Raji (cell line): ENCODE measurements around the gene FGF18.

Experiments used
- POLR2A ChIP-seq: IDR thresholded peaks from 2 replicates; pipeline ENCODE4 v1.6.1; 2011; ENCODE audit warnings: low read depth, low read length, control low read depth; ENCODE audit not compliant: insufficient read depth

FGF18 gene

DNA sequence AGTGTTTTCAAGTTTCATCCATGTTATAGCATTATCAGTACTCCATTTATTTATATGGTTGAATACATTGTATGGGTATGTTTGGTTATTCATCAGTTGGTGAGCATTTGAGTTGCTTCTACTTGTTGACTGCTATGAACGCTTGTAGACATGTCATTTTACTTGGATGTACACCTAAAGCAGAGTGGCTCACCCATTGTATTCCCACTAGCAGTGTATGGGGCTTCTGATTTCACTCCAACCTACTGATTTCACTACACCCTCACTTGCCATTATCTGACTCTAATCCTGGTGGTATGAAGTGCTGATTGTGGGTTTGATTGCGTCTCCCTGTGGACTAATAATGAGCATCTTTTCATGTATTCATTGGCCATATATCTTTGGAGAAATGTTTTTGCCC, 22.3 kb upstream of the FGF18 start:
- TF ChIP-seq POLR2A, result no peak

DNA sequence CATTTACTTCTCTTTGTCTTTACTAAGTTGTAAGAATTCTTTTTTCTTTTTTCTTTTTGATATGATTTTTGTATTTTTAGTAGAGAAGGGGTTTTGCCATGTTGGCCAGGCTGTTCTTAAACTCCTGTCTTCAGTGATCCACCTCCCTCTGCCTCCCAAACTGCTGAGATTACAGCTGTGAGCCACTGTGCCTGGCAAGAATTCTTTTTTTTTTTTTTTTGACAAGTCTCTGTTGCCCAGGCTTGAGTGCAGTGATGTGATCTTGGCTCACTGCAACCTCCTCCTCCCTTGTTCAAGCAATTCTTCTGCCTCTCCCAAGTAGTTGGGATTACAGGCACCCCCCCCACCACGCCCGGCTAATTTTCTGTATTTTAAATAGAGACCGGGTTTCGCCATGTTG, 21.8 kb upstream of the FGF18 start:
- TF ChIP-seq POLR2A, result no peak

DNA sequence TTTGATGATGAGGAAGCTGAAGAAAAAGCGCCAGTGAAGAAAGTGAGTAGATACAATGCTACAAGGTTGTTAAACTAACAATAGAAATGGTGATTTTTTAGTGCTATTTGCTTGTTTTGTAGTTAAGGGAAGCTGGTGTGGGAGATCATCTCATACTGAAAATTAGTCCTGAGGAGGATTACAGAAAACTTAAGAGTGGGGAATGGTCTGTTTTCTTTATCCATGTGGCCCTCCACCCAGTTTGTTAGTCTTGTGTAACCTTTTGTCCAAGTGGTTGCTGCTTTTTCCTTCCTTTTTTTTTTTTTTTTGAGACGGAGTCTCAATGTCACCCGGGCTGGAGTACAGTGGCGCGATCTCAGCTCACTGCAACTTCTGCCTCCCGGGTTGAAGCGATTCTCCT, 19.3 kb upstream of the FGF18 start:
- no peak for TF ChIP-seq POLR2A

DNA sequence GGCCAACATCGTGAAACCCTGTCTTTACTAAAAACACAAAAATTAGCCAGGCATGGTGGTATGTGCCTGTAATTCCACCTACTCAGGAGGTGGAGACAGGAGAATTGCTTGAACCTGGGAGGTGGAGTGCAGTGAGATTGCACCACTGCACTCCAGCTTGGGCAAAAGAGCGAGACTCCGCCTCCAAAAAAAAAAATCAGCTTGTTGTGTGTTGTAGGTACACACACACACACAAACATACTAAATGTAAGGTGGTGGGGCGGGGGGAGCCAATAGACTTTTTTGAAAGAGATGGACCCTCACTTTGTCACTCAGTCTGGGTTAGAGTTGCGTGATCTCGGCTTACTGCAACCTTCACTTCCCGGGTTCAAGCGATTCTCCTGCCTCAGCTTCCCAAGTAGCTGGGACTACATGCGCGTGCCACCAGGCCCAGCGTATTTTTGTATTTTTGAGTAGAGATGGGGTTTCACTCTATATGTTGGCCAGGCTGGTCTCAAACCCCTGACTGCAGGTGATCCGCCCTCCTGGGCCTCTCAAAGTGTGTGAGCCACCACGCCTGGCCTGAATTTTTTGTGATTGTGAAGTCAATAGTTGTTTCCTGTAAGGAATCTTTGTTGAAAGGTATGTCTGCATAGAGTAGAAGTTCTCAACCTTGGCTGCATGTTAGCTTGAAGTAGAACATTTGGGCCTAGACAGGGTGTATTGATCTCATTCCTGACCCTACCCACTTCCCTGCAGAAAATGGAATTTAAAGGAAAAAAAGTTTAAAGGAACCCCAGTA, 18.1 kb upstream of the FGF18 start:
- TF ChIP-seq POLR2A, result no peak

DNA sequence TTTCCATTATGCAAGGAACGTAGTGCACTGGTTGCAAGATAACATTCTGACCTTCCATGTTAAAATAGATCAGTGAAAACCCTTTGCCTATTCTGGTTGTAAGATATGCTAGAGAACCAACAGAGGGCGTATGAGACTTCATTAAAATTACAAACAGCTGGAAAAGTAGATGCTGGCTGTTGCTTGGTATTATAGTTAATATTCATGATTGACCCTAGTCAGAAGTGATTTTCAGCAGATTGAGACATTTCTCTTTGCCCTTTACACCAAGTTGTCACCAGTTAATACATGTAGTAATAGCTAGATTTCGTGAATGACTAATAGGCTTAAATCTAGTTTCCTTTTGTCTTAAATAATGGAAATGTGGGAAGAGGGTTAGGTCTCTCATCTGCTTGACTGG, 13.8 kb upstream of the FGF18 start:
- TF ChIP-seq POLR2A, result no peak

DNA sequence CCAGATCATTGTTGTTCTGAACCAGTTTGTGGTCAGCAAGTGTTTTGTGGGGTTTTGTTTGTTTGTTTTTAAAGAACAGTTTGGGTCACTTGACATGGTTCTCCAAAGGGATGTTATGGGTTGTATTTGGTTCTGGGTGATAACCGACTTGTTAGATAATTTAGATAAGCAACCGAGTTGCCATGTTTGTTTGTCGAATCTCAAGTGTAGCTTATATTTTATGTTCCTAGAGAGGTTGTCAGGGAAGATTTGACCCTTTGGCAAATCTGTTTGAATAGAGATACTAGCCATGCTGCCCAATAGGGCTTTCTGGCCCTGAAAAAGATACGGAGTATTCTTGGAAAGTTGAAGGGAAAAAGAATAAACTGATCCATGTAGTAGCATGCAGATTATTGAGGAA, 12.2 kb upstream of the FGF18 start:
- no peak for TF ChIP-seq POLR2A

DNA sequence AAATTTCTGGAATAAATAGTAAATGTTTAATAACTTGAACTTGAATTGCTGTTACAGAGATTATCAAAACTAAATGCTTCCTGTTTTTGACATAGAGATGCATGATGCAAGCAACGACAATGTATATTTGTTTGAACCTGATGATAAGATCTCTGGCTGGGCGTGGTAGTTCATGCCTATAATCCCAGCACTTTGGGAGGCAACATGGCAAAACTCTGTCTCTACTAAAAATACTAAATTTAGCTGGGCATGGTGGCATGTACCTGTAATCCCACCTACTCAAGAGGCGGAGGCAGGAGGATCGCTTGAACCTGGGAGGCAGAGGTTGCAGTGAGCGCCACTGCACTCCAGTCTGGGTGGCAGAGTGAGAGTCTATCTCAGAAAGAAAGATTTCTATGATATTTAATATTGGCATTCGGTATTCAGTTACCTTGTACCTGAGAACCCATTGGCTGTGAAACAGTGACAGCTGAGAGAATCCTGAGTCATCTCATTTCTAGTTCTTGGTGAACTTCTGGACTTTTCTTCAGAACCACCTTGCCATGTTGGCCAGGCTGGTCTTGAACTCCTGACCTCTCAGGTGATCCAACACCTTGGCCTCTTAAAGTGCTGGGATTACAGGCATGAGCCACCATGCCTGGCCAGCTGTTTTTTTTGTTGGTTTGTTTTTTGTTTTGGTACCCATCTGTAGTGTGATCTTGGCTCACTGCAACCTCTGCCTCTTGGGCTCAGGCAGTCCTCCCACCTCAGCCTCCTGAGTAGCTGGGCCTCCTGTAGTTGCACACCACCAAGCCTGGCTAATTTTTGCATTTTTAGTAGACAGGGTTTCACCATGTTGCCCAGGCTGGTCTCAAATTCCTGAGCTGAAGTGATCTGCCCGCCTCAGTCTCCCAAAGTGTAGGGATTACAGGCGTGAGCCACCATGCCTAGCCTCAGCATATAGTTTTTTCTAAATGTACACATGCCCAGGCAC, 10.0 kb upstream of the FGF18 start:
- TF ChIP-seq POLR2A, result no peak

DNA sequence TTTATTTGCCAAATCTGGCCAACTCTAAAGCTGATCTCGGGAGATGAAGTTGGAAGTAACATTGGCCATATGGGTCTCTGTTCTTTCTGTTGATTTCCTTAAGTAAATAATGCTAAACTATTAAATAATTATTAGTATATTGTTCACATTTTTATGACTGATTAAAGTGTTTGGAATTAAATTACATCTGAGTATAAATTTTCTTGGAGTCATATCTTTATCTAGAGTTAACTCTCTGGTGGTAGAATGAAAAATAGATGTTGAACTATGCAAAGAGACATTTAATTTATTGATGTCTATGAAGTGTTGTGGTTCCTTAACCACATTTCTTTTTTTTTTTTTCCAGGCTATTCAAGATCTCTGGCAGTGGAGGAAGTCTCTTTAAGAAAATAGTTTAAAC, 9.3 kb upstream of the FGF18 start:
- no peak for TF ChIP-seq POLR2A

DNA sequence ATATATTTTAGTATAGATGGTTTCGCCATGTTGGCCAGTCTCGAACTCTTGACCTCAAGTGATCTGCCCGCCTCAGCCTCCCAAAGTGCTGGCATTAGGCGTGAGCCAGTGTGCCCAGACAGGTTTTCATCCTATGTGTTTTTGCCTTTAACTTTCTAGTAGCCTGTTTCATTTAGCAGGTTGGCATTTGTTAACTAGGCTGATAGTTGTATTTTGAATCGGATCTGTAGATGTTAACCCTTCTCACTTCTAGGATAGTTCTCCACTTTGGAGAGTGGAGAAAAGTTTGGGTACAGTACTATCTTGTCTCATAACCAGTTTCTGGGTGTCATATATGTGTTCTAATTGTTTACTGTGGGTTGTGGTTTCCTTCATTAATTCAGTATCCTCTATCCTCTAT, 7.3 kb upstream of the FGF18 start:
- TF ChIP-seq POLR2A, result no peak

DNA sequence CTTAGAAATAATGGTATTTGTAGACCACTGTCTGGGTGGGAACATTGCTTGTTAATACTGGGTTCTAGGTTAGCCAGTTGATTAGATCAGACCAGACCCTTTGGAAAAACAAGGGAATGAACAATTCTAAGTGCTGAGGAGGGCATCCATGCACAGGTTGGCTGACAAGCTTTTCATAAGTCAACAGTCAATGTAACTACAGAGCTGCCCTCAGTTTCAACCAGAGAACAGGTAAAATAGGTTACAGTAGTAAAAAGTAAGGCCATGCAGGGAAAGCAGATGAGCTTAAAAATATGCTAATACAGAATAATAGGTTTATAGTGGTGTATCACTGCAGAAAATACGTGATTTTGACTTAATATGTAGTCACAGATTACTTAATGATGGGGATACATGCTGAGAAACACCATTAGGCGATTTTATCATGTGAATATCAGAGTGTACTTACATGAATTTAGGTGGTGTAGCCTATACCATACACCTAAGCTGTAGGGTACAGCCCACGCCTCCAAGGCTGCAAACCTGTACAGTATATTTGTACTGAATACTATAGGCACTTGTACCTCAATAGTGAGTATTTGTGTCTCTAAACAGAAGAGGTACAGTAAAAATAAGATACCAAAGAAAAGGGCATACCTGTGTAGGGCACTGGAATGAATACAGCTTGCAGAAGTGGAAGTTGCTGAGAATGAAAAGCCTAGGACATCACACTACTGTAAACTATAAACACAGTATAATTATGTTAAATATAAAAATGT, 6.1 kb upstream of the FGF18 start:
- no peak for TF ChIP-seq POLR2A

DNA sequence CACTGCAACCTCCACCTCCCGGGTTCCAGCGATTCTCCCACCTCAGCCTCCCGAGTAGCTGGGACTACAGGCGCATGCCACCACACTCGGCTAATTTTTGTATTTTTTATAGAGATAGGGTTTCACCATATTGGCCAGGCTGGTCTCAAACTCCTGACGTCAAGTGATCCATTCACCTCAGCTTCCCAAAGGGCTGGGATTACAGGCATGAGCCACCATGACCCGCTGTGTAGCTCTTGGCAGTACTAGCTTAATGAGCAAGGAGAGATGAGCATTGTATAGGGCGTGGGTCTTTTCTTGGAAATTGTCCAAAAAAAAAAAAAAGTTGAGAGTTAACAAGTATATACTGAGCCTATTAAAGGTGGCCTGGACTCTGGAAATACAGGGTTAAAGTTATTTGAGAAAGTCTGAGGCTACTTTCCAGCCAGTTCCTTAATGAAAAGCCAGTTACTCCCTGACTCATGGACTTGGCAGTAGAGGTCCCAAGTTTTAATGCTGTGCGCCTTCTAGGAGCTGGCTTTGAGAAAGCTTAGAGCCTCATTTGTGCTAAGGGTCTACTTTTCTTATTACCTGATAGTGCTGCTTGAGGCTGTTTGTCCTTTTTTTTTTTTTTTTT, 4.2 kb upstream of the FGF18 start:
- no peak for TF ChIP-seq POLR2A

DNA sequence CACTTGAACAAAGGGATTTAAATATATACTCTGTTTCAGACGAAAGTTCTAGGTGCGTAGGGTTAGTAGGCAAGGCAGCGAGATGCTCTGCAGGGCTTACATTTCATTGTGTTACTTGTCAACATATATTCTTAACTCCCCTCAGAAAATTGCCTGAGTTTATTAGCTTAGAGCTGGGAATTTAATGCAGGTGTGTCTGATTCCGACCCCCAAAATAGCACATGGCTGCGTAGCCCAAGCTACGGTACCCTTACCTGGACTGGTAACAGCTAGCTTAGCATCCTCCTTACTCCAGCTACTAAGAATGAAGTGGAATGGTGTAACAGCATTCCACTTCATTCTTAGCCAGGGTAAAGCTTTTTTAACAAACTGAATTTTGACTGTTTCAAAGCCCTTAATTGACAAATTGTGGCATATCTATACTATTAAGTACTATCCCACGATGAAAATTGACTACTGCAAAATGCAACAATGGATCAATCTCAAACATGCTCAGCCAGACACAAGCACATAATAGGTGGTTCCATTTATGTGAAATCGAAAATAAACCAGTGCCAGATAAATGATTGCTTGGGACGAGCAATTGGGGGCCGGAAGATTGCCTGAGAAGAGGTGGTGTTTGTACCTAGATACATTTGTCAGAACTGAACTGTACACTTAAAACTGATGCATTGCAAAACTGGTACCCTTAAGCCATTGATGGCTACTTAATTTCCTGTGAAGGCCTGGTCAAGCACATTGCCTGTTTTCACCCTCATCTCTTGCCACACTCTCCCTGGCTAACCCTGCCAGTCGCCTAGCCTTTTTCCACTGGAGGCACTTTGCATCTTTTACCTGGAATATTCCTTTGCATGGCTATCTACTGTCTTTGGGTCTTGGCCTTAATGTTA, 3.0 kb upstream of the FGF18 start:
- TF ChIP-seq POLR2A, result no peak

DNA sequence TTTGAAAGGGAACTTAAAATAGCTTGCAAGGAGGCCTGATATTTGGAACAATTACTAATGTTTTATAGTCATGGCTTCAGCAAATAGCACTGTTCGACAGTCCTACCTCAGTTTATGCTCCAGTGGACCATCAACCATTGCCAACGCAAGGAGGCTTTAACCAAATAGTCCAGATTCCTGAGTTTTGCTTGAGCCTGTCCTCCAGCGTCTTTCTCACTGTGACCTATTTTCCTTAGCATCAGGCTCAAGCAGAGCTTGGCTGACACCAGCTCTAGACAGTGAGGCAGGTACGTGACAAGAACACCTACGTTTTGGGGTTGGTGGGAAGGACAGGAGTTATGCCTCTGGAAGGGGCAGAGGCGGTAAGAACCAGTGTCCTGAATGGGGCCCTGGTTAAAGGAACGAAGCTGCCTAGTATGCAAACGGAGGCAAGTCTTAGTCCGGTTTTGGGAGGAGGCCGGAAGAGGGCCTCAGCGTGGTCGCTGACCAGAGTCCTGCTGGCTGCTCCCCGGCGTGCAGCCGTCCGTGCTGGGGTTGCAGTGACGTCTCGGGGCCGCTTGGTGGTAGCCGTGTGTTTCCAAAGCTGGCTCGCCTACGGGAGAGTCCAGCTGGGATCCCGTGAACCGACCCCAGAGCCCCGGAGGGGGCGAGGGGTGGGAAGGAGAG, 998 bp upstream of the FGF18 start:
- no peak for TF ChIP-seq POLR2A

DNA sequence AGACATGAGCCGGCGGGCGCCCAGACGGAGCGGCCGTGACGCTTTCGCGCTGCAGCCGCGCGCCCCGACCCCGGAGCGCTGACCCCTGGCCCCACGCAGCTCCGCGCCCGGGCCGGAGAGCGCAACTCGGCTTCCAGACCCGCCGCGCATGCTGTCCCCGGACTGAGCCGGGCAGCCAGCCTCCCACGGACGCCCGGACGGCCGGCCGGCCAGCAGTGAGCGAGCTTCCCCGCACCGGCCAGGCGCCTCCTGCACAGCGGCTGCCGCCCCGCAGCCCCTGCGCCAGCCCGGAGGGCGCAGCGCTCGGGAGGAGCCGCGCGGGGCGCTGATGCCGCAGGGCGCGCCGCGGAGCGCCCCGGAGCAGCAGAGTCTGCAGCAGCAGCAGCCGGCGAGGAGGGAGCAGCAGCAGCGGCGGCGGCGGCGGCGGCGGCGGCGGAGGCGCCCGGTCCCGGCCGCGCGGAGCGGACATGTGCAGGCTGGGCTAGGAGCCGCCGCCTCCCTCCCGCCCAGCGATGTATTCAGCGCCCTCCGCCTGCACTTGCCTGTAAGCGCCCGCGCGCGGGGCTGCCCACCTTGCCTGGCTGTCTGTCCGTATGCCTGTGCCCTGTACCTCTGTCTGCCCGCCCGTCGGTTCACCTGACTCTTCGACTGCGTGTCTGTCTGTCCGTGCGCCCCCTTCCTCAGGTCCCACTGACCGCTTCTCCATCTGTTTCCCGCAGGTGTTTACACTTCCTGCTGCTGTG, 412 bp downstream of the FGF18 start:
- TF ChIP-seq POLR2A, result no peak
